Measurements from ENCODE around the gene MRPL28.

DNA sequence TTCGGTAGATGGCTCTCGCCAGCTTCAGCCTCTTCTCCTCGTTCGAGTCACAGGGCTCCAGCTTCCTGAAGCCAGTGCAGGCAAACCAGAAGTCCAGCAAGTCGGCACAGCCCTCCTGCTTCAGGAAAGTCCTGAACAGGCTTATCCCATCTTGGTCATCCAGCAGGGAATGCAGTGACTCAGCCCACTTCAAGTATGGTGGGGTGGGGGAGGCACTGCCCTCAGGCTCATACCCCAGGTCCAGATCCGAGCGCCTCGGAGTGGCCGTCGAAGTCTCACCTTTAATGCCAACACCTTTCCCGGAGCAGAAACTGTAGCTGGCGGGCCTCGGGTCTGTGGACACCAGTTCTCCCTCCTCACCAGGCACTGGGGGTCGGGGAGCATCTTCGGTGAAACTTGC lies 23.8 kb downstream of the MRPL28 start:
- TF ChIP-seq, protein P1, sequence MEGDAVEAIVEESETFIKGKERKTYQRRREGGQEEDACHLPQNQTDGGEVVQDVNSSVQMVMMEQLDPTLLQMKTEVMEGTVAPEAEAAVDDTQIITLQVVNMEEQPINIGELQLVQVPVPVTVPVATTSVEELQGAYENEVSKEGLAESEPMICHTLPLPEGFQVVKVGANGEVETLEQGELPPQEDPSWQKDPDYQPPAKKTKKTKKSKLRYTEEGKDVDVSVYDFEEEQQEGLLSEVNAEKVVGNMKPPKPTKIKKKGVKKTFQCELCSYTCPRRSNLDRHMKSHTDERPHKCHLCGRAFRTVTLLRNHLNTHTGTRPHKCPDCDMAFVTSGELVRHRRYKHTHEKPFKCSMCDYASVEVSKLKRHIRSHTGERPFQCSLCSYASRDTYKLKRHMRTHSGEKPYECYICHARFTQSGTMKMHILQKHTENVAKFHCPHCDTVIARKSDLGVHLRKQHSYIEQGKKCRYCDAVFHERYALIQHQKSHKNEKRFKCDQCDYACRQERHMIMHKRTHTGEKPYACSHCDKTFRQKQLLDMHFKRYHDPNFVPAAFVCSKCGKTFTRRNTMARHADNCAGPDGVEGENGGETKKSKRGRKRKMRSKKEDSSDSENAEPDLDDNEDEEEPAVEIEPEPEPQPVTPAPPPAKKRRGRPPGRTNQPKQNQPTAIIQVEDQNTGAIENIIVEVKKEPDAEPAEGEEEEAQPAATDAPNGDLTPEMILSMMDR (IDR thresholded peaks at IDR 0.05), result no peak
- TF ChIP-seq ZFX (IDR thresholded peaks at IDR 0.05; ENCODE audit: borderline replicate concordance), result no peak
